HFFc6 (cell line): ENCODE results near the gene PRADC1. TPM values are rescaled to one million over a fixed set of nuclear protein-coding genes. Genes with fewer than 3 reads are reported as not detected.

Experiments
- DNase-seq: peaks from one replicate; pipeline ENCODE4 v3.0.0-alpha.2; 2018
- H3K27ac Mint-ChIP-seq: 2 replicates; pipeline ENCODE4 v1.8.0; 2020; ENCODE audit warnings: mild to moderate bottlenecking, mixed read lengths
- H3K27me3 Mint-ChIP-seq: 2 replicates; pipeline ENCODE4 v1.8.0; 2021; ENCODE audit warnings: mild to moderate bottlenecking, moderate library complexity, mixed read lengths; ENCODE audit not compliant: insufficient read depth
- H3K36me3 Mint-ChIP-seq: 2 replicates; pipeline ENCODE4 v1.8.0; 2021; ENCODE audit warnings: low read depth, mixed read lengths
- H3K4me1 Mint-ChIP-seq: 2 replicates; pipeline ENCODE4 v1.8.0; 2020; ENCODE audit warnings: low read depth, mixed read lengths
- H3K4me3 Mint-ChIP-seq: 2 replicates; pipeline ENCODE4 v1.8.0; 2020; ENCODE audit warnings: mild to moderate bottlenecking, moderate library complexity, mixed read lengths
- H3K9me3 Mint-ChIP-seq: 2 replicates; pipeline ENCODE4 v1.8.0; 2020; ENCODE audit warnings: mild to moderate bottlenecking, mixed read lengths
- CTCF ChIP-seq: fragments of 200-600 bp; sonication (generic); IDR thresholded peaks from 2 replicates; pipeline ENCODE4 v1.5.0; 2021; ENCODE audit warnings: antibody characterized with exemption, mild to moderate bottlenecking
- total RNA-seq, 6 experiments: library from RNA; stranded (reverse); fragmentation: NEBNext Ultra II Directional; extraction: Animal tissue kit (Norgen Biotek cat#: 25700); gene quantifications; 2 replicates in 1 of 6; 3 replicates in 5 of 6; pipeline ENCODE4 v1.2.3, GENCODE V29; 2021

PRADC1 gene
- total RNA-seq, 6 experiments from 2014 or later, result 27.5 to 38.7 (median 31.7) TPM

DNA sequence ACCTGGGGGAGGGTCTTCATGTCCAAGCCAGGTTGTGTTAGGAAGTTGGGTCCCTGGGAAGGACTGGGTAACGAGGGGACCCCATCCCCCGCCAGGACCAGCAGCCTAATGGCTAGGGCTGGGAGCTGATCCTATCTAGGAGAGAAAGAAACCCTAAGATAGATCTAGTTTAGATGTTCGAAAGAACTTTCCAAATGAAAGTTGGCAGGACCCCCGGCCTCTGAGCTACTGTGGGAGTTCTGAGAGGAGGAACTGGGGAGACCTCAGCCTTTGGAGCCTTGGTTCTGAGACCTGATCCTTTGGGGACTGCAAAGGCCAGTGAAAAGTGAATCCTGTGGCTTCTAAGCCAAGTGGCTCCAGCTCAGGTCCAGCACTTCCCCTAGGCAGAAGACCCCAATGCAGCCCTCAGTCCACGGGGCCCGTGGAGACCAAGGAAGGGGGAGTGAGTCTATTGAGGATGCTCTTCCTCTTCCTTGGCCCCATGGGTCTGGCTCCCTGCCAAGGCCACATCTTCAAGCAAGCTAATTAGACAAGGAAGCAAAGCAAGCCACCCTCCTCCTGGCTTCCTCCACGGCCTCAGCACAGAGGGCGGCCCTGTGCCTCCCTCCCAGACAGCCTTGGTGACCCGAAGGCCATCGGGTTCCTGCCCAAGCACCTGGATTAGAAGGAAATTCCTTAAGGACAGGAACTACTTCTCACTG is 24.5 kb upstream of the PRADC1 start:
- 0 out of 2 replicates have a peak, but pooled peaks cover 8% of the 10 kb centered on the region for H3K36me3 Mint-ChIP-seq
- TF ChIP-seq CTCF, result no peak
- no peak overlapping the region for H3K27ac Mint-ChIP-seq
- no peaks in the 10 kb centered on the region for H3K4me1 Mint-ChIP-seq
- H3K27me3 Mint-ChIP-seq, result peaks cover 13% of the 10 kb centered on the region
- no peak for DNase-seq
- H3K9me3 Mint-ChIP-seq, result no peaks in the 10 kb centered on the region
- H3K4me3 Mint-ChIP-seq, result no peak overlapping the region

- peaks cover 12% of the 10 kb centered on the region for H3K27me3 Mint-ChIP-seq
- 0 out of 2 replicates have a peak, but pooled peaks cover 8% of the 10 kb centered on the region for H3K36me3 Mint-ChIP-seq
- H3K27ac Mint-ChIP-seq, result no peak overlapping the region
- no peak overlapping the region for H3K4me3 Mint-ChIP-seq
- H3K4me1 Mint-ChIP-seq, result no peaks in the 10 kb centered on the region
- no peak for DNase-seq
- H3K9me3 Mint-ChIP-seq, result no peaks in the 10 kb centered on the region
- no peak for TF ChIP-seq CTCF
These were observed 24.0 kb upstream of the PRADC1 start for GRCh38 chr2:73257021-73257420.

GRCh38 chr2:73256618-73256922 is 23.5 kb upstream of the PRADC1 start:
- Mint-ChIP-seq H3K9me3 (no peaks in the 10 kb centered on the region), H3K4me3 (no peak overlapping the region), H3K27ac (no peak overlapping the region), H3K27me3 (peaks cover 11% of the 10 kb centered on the region), H3K4me1 (no peaks in the 10 kb centered on the region), H3K36me3 (0 out of 2 replicates have a peak, but pooled peaks cover 8% of the 10 kb centered on the region)
- no peak for DNase-seq
- TF ChIP-seq CTCF, result no peak

DNA sequence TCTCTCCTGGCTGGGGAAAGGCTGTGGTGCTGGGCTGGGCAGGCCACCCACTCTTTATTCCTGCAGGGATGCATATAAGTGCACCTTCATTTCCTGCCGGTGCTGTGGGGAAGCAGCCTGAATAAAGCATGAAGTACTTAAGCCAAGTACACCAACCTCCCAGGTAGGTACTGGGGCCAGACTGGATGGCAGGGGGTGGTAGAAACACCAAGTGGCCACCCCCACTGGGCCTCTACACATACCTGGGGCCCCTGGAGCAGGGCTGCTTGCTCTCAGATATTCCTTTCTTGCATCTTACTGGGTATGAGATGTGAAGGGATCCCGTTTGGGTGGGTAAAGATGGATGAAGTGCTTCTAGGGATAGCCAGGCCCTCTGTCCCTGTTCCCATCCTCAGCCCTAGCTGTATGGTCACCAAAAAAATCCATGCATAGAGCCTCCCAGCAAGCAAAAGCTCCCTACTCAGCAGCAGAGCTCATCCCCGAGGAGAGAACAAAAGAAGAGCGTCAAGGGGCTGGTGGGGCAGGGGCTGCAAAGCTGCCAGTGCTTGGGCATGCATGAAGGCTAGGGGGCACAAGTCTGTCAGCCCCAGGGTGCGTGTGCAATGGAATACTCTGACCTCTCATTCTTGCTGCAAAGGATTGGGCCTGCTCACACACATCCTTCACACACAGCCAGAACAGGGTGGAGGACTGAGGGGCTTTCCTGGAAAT is 23.0 kb upstream of the PRADC1 start:
- no peak overlapping the region for H3K27ac Mint-ChIP-seq
- no peaks in the 10 kb centered on the region for H3K4me1 Mint-ChIP-seq
- peaks cover 7% of the 10 kb centered on the region for H3K27me3 Mint-ChIP-seq
- no peak for TF ChIP-seq CTCF
- no peaks in the 10 kb centered on the region for H3K9me3 Mint-ChIP-seq
- H3K36me3 Mint-ChIP-seq, result peaks cover 8% of the 10 kb centered on the region; the same call in 1 of the 2 replicates
- no peak for DNase-seq
- no peak overlapping the region for H3K4me3 Mint-ChIP-seq

- Mint-ChIP-seq H3K4me1 (no peaks in the 10 kb centered on the region), H3K4me3 (no peak overlapping the region), H3K27ac (no peak overlapping the region), H3K36me3 (peaks cover 11% of the 10 kb centered on the region; the same call in 1 of the 2 replicates), H3K9me3 (no peaks in the 10 kb centered on the region), H3K27me3 (peaks cover 6% of the 10 kb centered on the region)
- TF ChIP-seq CTCF, result no peak
- DNase-seq, result no peak
These were observed 22.1 kb upstream of the PRADC1 start for GRCh38 chr2:73255007-73255644.
